Keratinocyte (primary cell): ENCODE results near the gene SHC1.

Experiments used
- CTCF ChIP-seq, 3 experiments: IDR thresholded peaks in 1 of 3; conservative IDR thresholded peaks in 1 of 3; optimal IDR thresholded peaks in 1 of 3; 2 replicates in 2 of 3; 3 replicates in 1 of 3; pipeline versions ENCODE3 to v1.5.1; 2011; ENCODE audit warnings: low read length in 3 of 3, mild to moderate bottlenecking in 3 of 3, moderate library complexity in 2 of 3, control low read depth in 1 of 3, inconsistent platforms in 1 of 3; ENCODE audit not compliant: insufficient read depth in 2 of 3; ENCODE audit errors: extremely low read depth in 1 of 3
- EZH2 ChIP-seq: IDR thresholded peaks from one replicate; pipeline ENCODE4 v1.6.1; 2012; ENCODE audit warnings: inconsistent platforms, mild to moderate bottlenecking, low read length, moderate library complexity

GRCh38 chr1:155017041-155017945, 46.7 kb upstream of the SHC1 start:
- TF ChIP-seq CTCF (optimal IDR thresholded peaks at IDR 0.05 in 1 of 3, IDR thresholded peaks at IDR 0.05 in 1 of 3, conservative IDR thresholded peaks at IDR 0.05 in 1 of 3; ENCODE audit: extremely low read depth in 1 of 3, insufficient read depth in 2 of 3, low read length in 3 of 3) (peak in 2 of 3 experiments; percentile 96 to 100), EZH2 (no peak)
